Hematopoietic multipotent progenitor cell treated with erythropoietin and hydrocortisone succinate and interleukin-3 and kit ligand, for 6 days (in vitro differentiated cells): ENCODE results near the gene STIP1.
A peak's percentile ranks its signal among the peaks of the same experiment; 100 is the strongest.
"Not testable (repeated sequence)": the region's sequence is repeated elsewhere in the genome, so short reads cannot be mapped to it uniquely, and the experiment has no call there.

ENCODE experiments used
- DNase-seq: peaks from one replicate; pipeline ENCODE4 v3.0.0-alpha.2; 2015

STIP1 gene

DNA sequence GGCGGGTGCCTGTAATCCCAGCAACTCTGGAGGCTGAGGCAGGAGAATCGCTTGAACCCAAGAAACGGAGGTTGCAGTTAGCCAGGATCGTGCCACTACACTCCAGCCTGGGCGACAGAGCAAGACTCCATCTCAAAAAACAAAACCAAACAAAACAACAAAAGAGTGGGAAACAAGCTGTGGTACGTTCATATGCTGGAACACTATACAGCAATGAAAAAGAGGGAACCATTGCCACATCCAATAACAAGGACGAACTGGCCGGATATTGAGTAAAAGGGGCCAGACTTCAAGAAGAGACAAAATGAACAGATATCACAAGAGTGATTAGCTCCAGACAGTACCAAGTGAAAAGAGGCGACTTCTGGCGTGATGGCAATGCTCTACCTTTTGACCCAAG lies 24.9 kb upstream of the STIP1 start:
- DNase-seq, result no peak

DNA sequence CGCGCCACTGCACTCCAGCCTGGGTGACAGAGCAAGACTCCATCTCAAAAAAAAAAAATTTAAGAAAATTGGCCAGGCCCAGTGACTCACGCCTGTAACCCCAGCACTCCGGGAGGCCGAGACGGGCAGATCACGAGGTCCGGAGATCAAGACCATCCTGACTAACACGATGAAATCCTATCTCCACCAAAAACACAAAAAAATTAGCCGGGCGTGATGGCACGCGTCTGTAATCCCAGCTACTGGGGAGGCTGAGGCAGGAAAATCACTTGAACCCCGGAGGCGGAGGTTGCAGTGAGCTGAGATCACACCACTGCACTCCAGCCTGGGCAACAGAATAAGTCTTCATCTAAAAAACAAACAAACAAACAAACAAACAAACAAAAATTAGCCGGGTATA lies 23.2 kb upstream of the STIP1 start:
- not testable (repeated sequence) for DNase-seq

DNA sequence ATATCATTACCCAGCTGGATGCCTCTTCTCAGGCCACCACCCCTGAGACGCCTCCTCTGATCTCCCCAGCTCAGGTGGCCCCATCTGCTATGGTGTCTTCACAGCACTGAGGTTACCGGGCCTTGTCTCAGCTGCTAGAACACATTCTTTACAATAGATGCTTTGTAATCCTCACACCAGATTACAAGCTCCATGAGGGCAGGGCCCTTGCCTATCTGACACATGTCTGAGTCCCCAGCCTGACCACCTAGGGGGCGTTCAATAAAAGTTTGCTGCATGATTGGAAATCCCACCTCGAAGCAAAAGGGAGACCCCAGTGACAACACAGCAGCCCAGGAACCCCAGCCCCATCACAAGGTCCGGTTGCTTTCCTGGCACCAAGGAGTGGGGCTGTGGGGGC lies 22.0 kb upstream of the STIP1 start:
- no peak for DNase-seq

DNA sequence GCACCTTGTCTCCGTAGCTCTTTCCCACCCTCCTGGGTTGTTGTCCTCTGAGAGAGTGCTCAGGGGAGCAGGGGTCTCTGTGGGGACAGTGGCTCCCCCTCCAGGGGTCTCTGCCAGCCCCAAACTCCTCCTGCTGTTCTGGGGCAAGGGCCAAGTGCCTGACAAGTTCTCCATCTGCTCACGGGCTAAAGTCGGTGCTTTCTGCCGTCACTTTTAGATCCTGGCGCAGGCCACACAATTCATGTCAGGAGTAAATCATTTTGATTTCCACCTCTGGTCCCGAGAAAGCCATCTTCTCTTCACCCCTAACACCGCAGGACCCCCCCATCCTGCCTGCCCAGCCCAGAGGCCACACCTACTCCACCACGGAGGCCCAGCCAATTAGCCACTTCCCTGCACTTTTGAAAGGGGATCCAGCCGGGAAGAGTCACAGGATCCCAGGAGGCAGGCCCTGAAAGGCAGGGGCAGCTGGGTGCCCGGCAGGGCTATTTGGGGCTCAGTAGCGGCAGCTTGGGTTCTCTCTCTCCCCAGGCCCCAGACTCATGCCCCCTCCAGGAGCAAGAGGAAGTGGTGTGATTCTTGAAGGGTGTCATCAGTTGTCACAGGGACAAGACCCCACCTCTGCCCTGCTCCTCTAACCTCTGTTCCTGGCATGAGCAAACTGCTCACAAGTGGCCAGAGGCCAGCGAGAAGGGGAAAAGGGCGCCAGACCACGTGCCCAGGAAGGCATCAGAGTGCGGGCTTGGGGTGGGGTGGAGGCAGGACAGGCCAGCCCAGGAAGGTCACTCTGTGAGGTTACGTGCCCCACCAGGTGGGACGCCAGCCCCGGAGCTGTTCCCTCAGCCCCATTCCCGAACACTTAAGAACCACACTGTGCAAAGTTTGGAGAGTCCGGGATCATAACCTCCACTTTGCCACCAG lies 21.3 kb upstream of the STIP1 start:
- DNase-seq, result peak; percentile 30

DNA sequence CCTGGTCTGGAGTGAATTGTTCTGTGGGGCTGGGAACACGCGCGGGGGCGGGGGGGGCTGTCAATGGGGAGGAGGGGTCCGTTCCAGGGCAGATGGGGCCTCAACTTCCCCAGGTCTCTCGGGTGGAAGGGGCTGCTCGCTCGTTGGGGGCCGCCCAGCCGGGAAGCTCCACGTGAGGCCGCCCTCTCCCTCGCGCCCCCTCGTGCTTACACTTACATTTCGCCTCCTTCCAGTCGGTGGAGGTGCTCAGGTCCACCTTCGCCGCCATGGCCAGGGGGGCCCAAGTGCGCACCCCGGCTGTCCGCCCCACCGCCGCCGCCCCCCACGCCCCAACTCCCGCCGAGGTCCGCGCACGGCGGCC lies 20.5 kb upstream of the STIP1 start:
- peak; percentile 57 for DNase-seq

DNA sequence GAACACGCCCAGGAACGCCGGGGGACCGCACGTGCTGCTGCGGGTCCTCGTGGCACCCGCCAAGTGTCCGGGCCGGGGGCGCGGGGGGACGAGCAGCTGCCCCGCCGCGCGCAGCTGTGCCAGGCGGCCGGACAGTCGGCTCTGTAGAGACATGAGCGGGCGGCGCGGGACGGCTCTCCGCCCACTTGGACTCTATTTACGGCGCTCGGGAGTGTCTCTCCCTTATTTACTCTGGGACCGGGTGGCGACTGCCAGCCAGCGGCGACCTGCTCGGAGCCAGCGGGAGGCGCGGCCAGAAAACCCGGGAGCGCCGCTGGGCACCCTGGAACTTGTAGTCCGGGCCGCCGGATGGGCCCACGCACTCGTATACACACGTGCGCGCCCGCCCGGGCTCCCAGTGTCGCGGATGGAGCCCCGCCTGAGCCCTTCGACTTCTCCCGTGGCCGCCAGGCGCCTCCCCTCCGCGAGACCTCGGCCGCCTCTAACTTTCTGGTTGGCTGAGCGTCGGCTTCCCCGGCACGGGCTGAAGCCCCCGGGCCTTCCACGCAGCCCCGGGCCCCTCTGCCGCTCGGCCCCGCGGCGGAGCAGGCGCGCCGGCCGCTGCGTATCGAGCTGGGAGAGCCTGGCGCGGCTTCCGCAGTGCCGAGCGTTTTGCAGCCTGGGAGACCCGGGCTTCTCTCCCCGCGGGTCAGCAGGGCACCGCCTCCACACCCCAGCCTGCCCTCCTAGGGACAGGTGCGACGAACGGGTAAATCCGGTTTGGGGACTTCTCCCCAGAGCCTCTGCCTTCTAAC lies 19.9 kb upstream of the STIP1 start, which contains the start of gene MACROD1:
MACROD1 (minus strand) TSS at position 272 of the 794 bp plus-strand sequence; CDS start at position 153, 119 bp downstream.
- peak; percentile 95 for DNase-seq

DNA sequence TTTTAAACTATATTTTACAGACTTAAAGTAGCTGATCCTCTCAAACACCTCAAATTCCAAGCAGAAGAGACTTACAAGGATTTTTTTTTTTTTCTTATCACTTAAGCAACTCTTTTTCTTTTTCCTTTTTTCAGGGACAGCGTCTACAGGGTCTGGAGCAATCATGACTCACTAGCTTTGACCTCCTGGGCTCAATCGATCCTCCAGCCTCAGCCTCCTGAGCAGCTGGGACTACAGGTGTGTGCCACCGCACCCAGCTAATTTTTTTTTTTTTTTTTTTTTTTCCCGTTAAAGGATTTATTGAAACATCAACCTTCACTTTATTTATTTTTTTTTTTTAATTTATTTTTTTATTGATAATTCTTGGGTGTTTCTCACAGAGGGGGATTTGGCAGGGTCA lies 15.6 kb upstream of the STIP1 start:
- no peak for DNase-seq

DNA sequence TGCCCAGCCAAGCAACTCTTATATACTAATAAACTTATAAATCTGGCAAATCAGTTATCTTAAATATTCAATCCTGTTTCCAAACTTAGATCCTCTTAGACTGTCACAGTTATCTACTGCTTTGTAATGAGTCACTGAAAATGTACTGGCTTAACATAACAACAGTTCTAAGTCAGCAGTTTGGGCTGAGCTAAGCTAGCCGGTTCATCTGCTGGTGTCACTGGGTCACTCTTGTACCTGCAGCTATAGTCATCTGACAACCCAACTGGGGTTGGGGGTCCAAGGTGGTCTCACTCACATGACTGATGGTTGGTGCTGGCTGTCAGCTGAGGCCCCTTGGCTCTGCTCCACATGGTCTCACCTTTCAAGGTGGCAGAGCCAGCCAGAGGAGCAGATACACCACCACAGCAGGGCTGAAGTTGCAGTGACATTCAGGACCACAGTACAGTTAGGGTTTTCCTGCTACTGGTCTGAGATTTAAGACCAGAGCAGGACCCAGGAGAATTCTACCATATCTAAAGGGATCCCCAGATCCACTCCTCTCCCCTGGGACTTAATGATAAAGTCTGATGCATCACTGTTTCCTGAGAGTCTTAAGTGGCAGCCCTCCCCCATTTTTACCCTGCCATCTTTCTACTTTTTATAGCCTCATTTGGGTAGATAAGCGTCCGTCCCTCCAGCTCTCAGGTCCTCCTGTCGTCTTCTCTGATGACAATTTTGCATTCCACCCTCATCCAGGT lies 12.2 kb upstream of the STIP1 start:
- no peak for DNase-seq

DNA sequence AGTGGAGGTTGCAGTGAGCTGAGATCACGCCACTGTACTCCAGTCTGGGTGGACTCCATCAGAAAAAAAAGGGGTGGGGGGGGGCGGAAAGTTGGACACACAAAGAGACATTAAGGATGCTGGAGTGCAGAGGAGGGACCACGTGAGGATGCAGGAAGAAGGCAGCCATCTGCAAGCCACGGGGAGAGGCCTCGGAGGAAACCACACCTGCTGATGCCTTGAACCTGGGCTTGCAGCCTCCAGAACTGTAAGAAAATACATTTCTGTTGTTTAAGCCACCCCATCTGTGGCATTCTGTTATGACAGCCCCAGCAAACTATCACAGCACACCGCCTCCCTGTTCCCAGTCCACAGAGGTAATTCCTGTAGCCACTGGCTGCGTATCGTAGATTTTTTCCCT lies 9.2 kb upstream of the STIP1 start:
- no peak for DNase-seq

DNA sequence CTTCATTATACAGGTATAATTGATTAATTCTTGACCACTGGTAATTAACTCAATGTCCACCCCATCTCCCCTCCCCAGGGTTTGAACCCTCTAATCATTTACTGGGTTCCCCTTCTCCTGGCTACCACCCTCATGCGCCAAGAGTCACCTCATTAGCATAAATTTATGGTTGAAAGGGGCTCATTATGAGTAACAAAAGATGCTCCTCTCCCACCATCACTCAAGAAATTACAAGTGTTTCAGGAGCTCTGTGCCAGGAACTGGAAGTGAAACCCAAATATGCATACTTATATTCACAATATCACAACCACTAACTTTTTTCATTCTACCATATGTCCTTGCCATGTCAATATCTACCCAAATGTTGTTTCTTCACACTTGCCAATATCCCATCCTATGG lies 7.8 kb upstream of the STIP1 start:
- DNase-seq, result no peak

DNA sequence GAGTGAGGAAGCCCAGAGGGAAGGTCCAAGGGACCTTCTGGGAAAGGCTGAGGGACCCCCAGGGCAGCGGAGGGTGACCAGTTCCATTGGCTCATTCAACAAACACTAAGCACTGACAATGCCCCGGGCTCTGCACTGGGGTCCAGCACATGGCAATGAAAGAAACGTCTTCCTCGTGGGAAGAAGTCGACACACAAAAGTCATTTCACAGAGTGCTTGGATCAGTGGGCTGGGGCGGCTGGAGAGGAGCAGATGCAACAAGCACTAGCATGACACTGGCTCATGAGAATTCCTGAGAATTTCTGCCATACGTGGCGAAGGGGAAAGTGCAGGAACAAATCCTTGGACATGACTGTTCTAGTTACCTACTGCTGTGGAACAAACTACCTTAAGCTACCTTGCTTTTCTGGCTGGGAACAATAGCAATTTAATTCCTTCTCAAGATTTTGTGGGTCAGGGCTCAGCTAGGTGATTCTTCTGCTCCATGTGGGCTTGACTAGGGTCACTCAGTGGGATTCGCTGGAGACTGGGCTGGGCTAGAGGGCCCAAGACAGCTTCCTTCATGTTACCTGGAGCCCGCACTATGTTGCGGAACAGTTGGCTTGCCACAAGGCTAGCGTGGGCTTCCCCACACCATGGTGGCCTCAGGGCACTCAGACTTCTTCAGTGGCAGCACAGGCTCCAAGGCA lies 6.9 kb upstream of the STIP1 start:
- no peak for DNase-seq

DNA sequence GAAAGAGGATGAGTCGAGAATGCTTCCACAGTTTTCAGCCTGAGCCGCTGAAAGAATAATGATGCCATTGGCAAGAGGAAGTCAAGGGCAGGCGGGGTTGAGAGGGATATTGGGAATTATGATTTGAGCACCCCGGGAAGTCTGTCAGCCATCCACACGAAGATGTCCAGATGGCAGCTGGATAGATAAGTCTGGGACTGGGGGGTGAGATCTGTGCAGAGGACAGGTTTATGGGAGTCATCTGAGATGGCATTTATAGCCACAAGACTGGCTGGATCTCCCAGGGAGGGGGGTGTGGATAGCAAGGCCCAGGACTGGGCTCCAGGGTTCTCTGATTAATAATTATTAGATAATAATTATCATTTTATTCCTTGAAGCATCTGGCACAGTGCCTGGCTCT lies 5.1 kb upstream of the STIP1 start:
- DNase-seq, result no peak

DNA sequence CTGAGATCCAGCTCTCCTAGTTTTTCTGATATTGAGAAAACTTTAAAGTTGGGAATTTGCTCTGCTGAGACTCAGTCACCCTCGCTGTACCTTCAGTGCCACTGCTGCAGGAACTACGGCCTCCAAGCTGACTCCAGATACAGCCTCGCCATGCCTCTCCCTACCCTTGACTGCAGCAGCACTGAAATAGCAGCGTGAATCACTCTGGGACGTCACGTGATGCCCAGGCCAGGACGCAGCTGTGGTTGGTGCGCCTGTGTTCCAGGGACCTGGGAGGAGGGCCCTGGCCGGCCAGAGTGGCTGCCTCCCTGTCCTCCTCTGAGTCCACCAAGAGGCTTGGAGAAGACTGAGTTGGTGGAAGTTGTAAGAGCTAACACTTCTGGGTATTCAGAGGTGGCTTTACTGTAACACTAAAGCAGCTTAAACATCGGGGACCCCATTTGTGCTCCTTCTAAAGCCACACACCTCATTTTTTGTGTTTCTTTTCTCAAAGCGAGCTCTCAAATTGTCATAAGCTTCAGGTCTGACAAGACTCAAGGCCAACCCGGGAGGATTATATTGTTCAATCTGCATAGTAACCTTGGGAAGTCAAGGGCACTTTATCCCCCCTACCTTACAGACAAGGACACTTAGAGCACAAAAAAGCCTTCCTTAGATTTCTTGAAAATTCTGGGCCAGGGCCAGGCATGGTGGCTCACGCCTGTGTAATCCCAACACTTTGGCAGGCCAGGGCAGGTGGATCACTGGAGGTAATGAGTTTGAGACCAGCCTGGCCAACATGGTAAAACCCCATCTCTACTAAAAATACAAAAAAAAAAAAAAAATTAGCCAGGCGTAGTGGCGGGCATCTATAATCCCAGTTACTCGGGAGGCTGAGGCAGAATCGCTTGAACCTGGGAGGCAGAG lies 4.2 kb upstream of the STIP1 start:
- peak; percentile 90 for DNase-seq

DNA sequence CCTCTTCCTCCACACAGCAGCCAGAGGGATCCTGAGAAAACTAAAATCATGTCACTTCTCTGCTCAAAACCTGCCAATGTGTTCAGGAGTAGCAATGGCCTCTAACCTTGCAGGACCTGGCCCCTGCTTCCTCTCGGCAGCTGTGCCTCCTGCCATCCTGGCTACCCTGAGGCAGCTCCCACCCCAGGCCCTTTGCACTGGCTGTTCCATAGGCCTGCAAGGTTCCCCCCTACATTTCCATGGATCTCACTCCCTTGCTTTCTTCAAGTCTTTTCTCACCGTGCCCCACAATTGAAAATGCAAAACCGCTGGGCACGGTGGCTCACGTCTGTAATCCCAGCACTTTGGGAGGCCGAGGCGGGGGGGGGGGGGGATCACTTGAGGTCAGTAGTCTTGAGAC lies 2.1 kb upstream of the STIP1 start:
- no peak for DNase-seq

DNA sequence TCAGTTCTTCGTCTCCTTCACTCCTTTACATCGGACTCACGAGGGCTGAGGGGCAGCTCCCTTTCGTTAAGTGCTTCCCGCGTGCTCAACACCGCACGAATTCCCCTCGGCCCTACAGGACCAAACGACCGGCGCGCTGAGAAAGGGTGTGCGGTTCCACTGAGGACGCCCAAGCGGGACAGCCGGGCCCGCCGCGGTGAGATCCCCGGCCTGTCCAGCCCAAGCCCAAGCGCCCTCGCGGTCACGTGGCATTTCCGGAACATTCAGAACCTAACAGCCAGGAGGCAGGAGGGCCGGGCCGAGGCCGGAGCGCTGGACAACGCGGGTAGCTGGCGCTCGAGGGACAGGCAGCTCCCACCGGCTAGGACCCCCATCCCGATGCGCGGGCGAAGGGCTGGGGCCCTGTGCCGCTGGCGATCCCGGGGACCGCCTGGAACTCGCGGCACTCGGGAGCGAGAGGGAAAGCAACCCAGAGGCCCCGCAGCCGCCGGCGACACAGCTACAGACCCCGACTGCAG lies 737 bp upstream of the STIP1 start:
- no peak for DNase-seq

DNA sequence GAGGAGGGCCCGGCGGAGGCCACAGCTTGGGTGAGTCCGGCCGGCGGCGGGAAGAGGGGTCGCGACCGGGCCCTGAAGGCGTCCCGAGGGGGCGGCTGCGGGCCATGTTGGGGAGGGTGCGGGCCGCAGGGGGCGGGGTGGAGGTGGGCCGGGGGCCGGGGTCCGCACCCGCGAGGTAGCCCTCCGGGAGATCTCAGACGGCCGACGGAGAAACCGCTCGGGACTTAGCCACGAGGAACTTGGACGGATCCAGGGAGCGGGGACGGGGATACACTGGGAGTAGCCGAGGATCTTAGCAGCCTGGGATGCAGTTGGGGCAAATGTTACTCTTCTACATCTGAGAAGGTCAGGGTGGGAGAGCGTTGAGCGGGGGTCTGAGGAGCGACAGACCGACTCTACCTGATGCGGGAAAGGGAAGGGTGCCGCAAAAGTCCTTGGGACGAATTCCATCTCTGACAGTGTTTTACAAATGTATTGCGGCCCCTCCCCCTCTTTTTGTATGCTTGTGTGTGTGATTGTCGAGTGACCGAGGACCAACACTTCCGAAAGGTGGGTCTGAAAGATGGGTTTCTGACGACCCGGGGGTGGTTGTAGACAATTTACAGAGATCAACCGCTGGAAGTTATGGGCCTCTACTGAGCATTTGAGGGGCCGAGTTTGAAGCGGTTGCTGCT lies 658 bp downstream of the STIP1 start:
- DNase-seq, result peak; percentile 43

DNA sequence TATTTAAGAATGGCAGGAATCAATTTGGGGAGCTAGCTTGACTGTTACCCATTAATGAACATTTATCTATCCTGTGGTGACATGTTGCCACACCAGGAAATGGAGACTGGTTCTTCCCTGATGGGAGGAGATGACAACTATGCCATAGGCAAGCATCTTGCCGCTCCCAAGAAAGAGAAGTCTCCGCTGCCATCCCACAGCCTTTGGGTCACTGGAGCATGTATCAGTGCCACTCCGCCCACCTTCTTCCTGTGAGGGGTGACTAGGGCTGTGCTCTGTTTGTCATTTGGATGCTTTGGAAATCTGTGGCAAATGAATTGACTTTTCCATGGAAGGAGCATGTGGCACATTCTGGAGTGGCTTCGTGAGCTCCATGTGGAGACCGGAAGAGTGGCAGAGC lies 6.5 kb downstream of the STIP1 start:
- DNase-seq, result no peak

DNA sequence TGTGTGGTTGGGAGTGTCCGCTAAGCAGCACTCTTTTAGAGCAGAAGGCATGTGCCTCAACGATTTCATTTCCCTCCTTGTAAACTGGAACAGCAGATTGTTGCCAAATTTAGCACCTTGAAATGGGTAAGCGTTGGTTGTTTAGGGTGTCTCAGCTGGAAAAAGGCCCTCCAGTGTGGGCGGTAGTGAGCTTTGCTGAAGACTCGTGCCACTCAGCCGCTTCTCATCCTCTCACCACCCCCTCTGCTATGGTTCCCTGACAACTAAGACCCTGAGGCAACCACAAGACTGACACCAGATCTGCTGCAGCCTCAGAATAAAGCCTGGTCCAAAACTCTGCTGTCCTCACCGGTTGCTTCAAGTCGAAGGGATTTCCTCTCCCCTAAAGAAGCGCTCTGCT lies 10.7 kb downstream of the STIP1 start:
- no peak for DNase-seq

DNA sequence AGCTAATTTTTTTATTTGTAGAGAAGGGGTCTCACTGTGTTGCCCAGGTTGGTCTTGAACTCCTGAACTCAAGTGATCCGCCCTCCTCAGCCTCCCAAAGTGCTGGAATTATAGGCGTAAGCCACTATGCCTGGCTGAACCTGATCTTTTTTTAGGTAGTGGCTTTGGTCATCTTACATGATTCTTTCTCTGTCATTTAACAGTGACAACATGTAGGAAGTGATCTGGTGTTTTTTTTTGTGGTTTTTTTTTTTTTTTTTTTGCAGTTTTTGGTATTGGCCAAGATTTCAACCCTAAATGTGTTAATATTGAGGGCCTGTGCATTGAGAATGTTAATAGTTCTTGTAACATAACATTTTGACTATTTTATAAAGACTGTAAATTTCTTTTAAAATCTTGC lies 12.5 kb downstream of the STIP1 start:
- no peak for DNase-seq

DNA sequence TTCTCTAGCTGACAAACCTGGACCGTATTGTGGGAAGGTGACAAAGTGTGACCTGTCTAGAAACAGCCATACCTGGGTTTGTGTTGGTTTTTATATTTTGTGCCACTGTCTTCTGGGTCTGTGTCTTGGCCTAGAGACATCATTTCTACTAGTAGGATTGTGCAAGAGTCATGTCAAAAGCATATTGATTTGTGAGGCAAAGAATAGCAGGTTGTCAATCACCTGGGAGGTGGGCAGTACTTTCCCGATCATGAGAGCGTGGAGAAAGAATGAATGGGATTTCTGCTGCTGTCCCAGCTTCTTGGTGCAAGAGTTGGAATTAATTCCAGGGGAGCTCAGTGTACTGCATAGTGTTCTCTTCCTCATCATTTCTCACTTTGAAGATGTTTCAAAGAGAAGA lies 15.6 kb downstream of the STIP1 start:
- no peak for DNase-seq

DNA sequence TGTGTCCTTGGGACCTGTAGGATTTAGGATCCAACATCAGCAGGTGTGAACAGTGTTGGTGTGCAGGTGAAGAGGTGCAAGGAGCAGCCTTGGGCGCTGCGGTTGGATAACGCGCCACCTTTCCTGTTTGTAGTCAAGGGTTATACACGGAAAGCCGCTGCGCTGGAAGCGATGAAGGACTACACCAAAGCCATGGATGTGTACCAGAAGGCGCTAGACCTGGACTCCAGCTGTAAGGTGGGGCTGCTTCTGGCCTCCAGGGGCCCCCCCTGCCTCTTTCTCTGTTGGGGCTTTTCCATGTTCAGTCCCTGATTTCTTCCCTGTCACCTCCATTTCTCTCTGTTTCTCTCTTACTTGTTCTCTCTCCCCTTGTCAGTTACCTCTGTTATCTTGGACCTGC lies 17.0 kb downstream of the STIP1 start:
- no peak for DNase-seq
